Colonic mucosa (tissue), 4 donors: Measurements from ENCODE around the gene CABLES2. TPM values are rescaled to one million over a fixed set of nuclear protein-coding genes. Genes with fewer than 3 reads are reported as not detected.

Source experiments
- DNase-seq: peaks from one replicate; pipeline ENCODE4 v3.0.0-alpha.2; 2020
- H3K27ac ChIP-seq: fragments of 200-600 bp; one replicate; pipeline ENCODE4 v1.8.0; 2021
- H3K27me3 ChIP-seq: fragments of 200-600 bp; one replicate; pipeline ENCODE4 v1.8.0; 2021
- H3K36me3 ChIP-seq: fragments of 200-600 bp; one replicate; pipeline ENCODE4 v1.8.0; 2021
- H3K4me1 ChIP-seq: fragments of 200-600 bp; one replicate; pipeline ENCODE4 v1.8.0; 2021; ENCODE audit warnings: mild to moderate bottlenecking
- H3K4me3 ChIP-seq: fragments of 200-600 bp; one replicate; pipeline ENCODE4 v1.8.0; 2021
- H3K9ac ChIP-seq, 2 donors: one replicate each; pipeline ENCODE4 v1.7.0; 2013; ENCODE audit warnings: control low read depth in 2 of 2, low read depth in 2 of 2, low read length in 2 of 2
- H3K9me3 ChIP-seq: fragments of 200-600 bp; one replicate; pipeline ENCODE4 v1.8.0; 2021
- CTCF ChIP-seq: fragments of 200-600 bp; IDR thresholded peaks from one replicate; pipeline ENCODE4 v1.8.0; 2022; ENCODE audit warnings: antibody characterized with exemption, mild to moderate bottlenecking
- intact Hi-C: fragments of 100-400 bp; cut with DNase I; formaldehyde crosslinking; loops from one replicate; pipeline ENCODE4 v1.14.1; 2022
- total RNA-seq, 2 donors: library from RNA; stranded (reverse); fragmentation: NEBNext Ultra II Directional in 1 of 2; extraction: Animal tissue kit (Norgen Biotek cat#: 25700) in 1 of 2; gene quantifications; one replicate each; pipeline ENCODE4 v1.2.1, GENCODE V29; 2021
- donor health status: healthy.
- donor health status: DM: no; HTN: no; CAD: no.
- donor health status: DM: no; HTN: no; CAD: no.

CABLES2 gene
- total RNA-seq, 2 donors from 2014 or later, result 7.8 to 10.5 TPM

GRCh38 chr20:62387933-62388635, 19.0 kb downstream of the CABLES2 start:
- no peaks in the 10 kb centered on the region for H3K27me3 ChIP-seq
- H3K36me3 ChIP-seq, result no peaks in the 10 kb centered on the region
- TF ChIP-seq CTCF, result no peak
- H3K9me3 ChIP-seq, result no peaks in the 10 kb centered on the region
- no peak for DNase-seq
- H3K9ac ChIP-seq, result peak overlapping the region; percentile 92 to 99
- H3K4me3 ChIP-seq, result peak overlapping the region; percentile 81
- intact Hi-C loops, result loop anchor here (10.0 kb wide), 1 partner anchor 373 kb away; no protein-coding TSS in a partner anchor
- H3K4me1 ChIP-seq, result peaks cover 9% of the 10 kb centered on the region
- no peak overlapping the region for H3K27ac ChIP-seq

- Histone ChIP-seq H3K36me3 (no peaks in the 10 kb centered on the region), H3K27me3 (no peaks in the 10 kb centered on the region), H3K4me3 (peak overlapping the region; percentile 81), H3K9me3 (no peaks in the 10 kb centered on the region), H3K27ac (peak overlapping the region; percentile 78), H3K4me1 (peaks cover 9% of the 10 kb centered on the region), H3K9ac (peak overlapping the region; percentile 92 to 99)
- no peak for DNase-seq
- intact Hi-C loops, result loop anchor here (10.0 kb wide), 1 partner anchor 373 kb away; no protein-coding TSS in a partner anchor
- no peak for TF ChIP-seq CTCF
Observed at GRCh38 chr20:62387219-62387913, 19.7 kb downstream of the CABLES2 start.

- Histone ChIP-seq H3K9ac (peak within 1 kb of the TSS; percentile 95 to 99), H3K27me3 (no peaks in the 10 kb centered on the region), H3K4me1 (peaks cover 9% of the 10 kb centered on the region), H3K4me3 (peak within 1 kb of the TSS; percentile 81), H3K27ac (peak within 1 kb of the TSS; percentile 78), H3K36me3 (no peaks in the 10 kb centered on the region), H3K9me3 (no peaks in the 10 kb centered on the region)
- DNase-seq, result peak; percentile 94
- TF ChIP-seq CTCF, result no peak
- intact Hi-C loops, result loop anchor here (10.0 kb wide), 1 partner anchor 372 kb away; no protein-coding TSS in a partner anchor
Observed at GRCh38 chr20:62386383-62387218, 20.5 kb downstream of the CABLES2 start, which contains the start of gene RPS21. RPS21 (plus strand) TSS chr20:62387103; CDS start chr20:62387339, 236 bp downstream.

- H3K27me3 ChIP-seq, result no peaks in the 10 kb centered on the region
- no peak overlapping the region for H3K27ac ChIP-seq
- peak; percentile 77 for DNase-seq
- no peaks in the 10 kb centered on the region for H3K36me3 ChIP-seq
- peak; percentile 95 for TF ChIP-seq CTCF
- peaks cover under 1% of the 10 kb centered on the region for H3K4me1 ChIP-seq
- no peaks in the 10 kb centered on the region for H3K9me3 ChIP-seq
- no peak overlapping the region for H3K4me3 ChIP-seq
- H3K9ac ChIP-seq, result no peak overlapping the region
- intact Hi-C loops, result loop anchor here (5.0 to 10.0 kb wide), 2 partner anchors 80 to 368 kb away; partner anchors contain the start of gene ADRM1
Observed at GRCh38 chr20:62382306-62383198, 24.5 kb downstream of the CABLES2 start.
